Hepatocyte (in vitro differentiated cells): ENCODE data around the gene ZNF319. TPM values are rescaled to one million over a fixed set of nuclear protein-coding genes. Genes with fewer than 3 reads are reported as not detected.

Experiments used
- DNase-seq: peaks from one replicate; pipeline ENCODE4 v3.0.0-alpha.2; 2016; ENCODE audit warnings: low spot score
- H2AFZ ChIP-seq: fragments of 200-600 bp; sonication (generic); 2 replicates; pipeline ENCODE4 v1.6.0; 2016; ENCODE audit warnings: antibody characterized with exemption, mild to moderate bottlenecking
- H3K27ac ChIP-seq: fragments of 200-600 bp; sonication (generic); 2 replicates; pipeline ENCODE4 v1.5.1; 2016; ENCODE audit warnings: mild to moderate bottlenecking
- H3K27me3 ChIP-seq: fragments of 200-600 bp; sonication (generic); 2 replicates; pipeline ENCODE4 v1.6.1; 2016
- H3K36me3 ChIP-seq: fragments of 200-600 bp; sonication (generic); replicated peaks from 2 replicates; pipeline ENCODE4 v1.5.1; 2016; ENCODE audit warnings: low read depth; ENCODE audit not compliant: insufficient read depth
- H3K4me1 ChIP-seq: fragments of 200-600 bp; sonication (generic); 2 replicates; pipeline ENCODE4 v1.5.1; 2016; ENCODE audit warnings: mild to moderate bottlenecking, moderate library complexity; ENCODE audit not compliant: insufficient read depth
- H3K4me2 ChIP-seq: fragments of 200-600 bp; sonication (generic); 2 replicates; pipeline ENCODE4 v1.6.0; 2016
- H3K4me3 ChIP-seq: fragments of 200-600 bp; sonication (generic); 2 replicates; pipeline ENCODE4 v1.5.1; 2016; ENCODE audit warnings: mild to moderate bottlenecking
- H3K79me2 ChIP-seq: fragments of 200-600 bp; sonication (generic); 2 replicates; pipeline ENCODE4 v1.6.0; 2017; ENCODE audit warnings: mild to moderate bottlenecking
- H3K9me2 ChIP-seq: fragments of 200-600 bp; sonication (generic); replicated peaks from 2 replicates; pipeline ENCODE4 v1.6.0; 2017; ENCODE audit warnings: mild to moderate bottlenecking; ENCODE audit not compliant: insufficient read depth
- H3K9me3 ChIP-seq: fragments of 200-600 bp; sonication (generic); 2 replicates; pipeline ENCODE4 v1.5.1; 2016; ENCODE audit warnings: low read depth, mild to moderate bottlenecking
- H4K20me1 ChIP-seq: fragments of 200-600 bp; sonication (generic); 2 replicates; pipeline ENCODE4 v1.6.0; 2016; ENCODE audit warnings: mild to moderate bottlenecking; ENCODE audit not compliant: insufficient read depth, poor library complexity, severe bottlenecking
- EZH2 ChIP-seq: fragments of 200-600 bp; sonication (generic); IDR thresholded peaks from 2 replicates; pipeline ENCODE4 v1.6.1; 2016; ENCODE audit warnings: antibody characterized with exemption, mild to moderate bottlenecking, borderline replicate concordance
- EZH2phosphoT487 ChIP-seq: fragments of 200-600 bp; sonication (generic); IDR thresholded peaks from one replicate; pipeline ENCODE4 v1.6.1; 2018; ENCODE audit warnings: antibody characterized with exemption, mild to moderate bottlenecking, low read depth, moderate library complexity; ENCODE audit not compliant: unreplicated experiment, severe bottlenecking
- WGBS: methylation state at CpG from one replicate; pipeline ENCODE4 v1.1.6; 2016; ENCODE audit warnings: low lambda C conversion rate; ENCODE audit errors: missing lambda C conversion rate; 5-methylcytosine and 5-hydroxymethylcytosine counted together
- polyA plus RNA-seq: library from polyadenylated mRNA; unstranded; fragments of >200 nt; fragmentation: Nextera tagmentation; extraction: Ambion mirVana; gene quantifications from 2 replicates; pipeline ENCODE4 v1.2.1, GENCODE V29; 2016
- total RNA-seq: library from RNA; depleted of rRNA; stranded (reverse); fragments of >200 nt; gene quantifications from 2 replicates; pipeline ENCODE4 v1.2.3, GENCODE V29; 2014
- TF ChIP-seq, protein P1 (sequence below): fragments of 200-600 bp; sonication (generic); IDR thresholded peaks from 2 replicates; pipeline ENCODE4 v1.5.1; 2016; ENCODE audit warnings: antibody characterized with exemption, mild to moderate bottlenecking; ENCODE audit not compliant: poor library complexity

The ZNF319 gene
- total and polyA plus RNA-seq, 2 experiments from 2014 or later = 5.3 to 8.3 TPM

DNA sequence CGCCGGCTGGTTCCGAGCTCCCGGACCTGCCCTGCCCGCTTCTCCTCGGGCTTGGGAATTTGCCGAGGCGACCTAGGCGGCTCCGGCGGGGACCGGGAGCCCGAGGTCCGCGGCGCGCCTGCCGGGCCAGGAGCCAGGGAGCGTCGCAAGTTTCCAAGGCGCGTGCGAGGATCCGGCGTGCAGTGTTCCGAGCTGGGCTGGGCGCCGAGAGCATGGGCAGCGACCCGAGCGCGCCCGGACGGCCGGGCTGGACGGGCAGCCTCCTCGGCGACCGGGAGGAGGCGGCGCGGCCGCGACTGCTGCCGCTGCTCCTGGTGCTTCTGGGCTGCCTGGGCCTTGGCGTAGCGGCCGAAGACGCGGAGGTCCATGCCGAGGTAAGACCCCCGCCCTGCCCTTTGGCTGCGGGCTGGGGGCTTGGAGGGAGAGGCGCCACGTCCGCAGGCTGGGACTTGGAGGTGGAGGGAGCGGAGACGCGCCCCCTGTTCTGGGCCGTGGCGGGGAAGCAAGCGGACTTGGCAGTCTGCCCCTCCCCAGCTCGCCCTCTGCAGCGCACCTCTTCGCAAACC lies 25.8 kb upstream of the ZNF319 start:
- Histone ChIP-seq H2AFZ (peak overlapping the region; percentile 45), H3K4me3 (peak overlapping the region; percentile 76), H3K27ac (peak overlapping the region; percentile 89), H3K9me3 (no peaks in the 10 kb centered on the region), H3K27me3 (no peaks in the 10 kb centered on the region), H3K9me2 (no peaks in the 10 kb centered on the region), H3K36me3 (no peaks in the 10 kb centered on the region), H3K4me2 (peak overlapping the region; percentile 98), H4K20me1 (no peaks in the 10 kb centered on the region), H3K79me2 (peaks cover 44% of the 10 kb centered on the region), H3K4me1 (peaks cover 26% of the 10 kb centered on the region)
- WGBS = under 1% methylated on average over 41 of the region's 65 CpGs
- peak; percentile 65 for DNase-seq
- TF ChIP-seq EZH2 (no peak), EZH2phosphoT487 (no peak)
- TF ChIP-seq, protein P1, sequence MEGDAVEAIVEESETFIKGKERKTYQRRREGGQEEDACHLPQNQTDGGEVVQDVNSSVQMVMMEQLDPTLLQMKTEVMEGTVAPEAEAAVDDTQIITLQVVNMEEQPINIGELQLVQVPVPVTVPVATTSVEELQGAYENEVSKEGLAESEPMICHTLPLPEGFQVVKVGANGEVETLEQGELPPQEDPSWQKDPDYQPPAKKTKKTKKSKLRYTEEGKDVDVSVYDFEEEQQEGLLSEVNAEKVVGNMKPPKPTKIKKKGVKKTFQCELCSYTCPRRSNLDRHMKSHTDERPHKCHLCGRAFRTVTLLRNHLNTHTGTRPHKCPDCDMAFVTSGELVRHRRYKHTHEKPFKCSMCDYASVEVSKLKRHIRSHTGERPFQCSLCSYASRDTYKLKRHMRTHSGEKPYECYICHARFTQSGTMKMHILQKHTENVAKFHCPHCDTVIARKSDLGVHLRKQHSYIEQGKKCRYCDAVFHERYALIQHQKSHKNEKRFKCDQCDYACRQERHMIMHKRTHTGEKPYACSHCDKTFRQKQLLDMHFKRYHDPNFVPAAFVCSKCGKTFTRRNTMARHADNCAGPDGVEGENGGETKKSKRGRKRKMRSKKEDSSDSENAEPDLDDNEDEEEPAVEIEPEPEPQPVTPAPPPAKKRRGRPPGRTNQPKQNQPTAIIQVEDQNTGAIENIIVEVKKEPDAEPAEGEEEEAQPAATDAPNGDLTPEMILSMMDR = no peak

GRCh38 chr16:58025351-58026138 lies 25.1 kb upstream of the ZNF319 start, which contains the start of gene MMP15:
MMP15 (plus strand) TSS chr16:58025754; CDS start chr16:58026351, 597 bp downstream.
- H3K27ac ChIP-seq = peak within 1 kb of the TSS; percentile 89

DNA sequence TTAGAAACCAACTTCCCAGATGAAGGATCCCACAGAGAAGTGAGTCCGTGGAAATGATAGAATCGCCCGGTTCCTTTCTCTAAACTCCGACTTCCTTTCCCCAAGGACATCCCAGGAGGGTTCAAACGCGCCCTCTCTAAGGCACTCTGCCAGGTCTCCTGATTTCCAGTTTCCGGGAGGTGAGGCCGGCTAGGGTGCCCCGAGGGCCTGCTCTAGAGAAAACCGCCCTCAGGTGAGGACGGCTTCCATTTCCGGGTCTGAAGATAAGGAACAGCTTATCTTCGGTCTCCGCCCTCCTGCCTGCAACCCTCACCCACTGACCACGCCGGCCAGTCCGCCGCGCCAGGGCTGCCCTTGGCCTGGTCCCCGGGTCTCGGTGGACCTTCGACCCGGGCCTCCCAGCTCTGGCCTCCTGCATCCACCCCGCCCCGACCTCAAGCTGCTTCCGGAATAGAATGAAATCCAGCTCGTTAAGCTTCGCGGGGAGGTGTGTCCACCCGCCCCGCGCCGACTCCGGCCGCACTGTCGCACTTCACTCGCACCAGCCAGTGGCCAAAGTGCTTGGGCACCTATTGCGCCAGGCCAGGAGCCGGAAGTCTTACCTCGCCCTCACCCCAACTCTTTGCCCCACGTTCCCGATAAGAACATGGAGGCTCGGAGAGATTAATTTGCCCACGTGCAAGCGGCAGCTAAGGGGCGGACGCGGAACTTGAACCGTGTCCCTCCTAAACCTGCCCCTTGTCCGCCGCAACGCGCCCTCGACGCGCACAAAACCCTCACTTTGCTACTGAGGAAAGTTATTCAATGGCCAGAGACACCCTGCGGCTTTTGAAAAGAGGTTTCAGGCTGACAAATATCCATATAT lies 24.2 kb upstream of the ZNF319 start:
- peak; percentile 85 for DNase-seq
- Histone ChIP-seq H3K4me3 (peak overlapping the region; percentile 76), H4K20me1 (no peaks in the 10 kb centered on the region), H3K9me2 (no peaks in the 10 kb centered on the region), H3K4me1 (peaks cover 21% of the 10 kb centered on the region), H3K79me2 (peaks cover 31% of the 10 kb centered on the region), H2AFZ (peak overlapping the region; percentile 45), H3K4me2 (peak overlapping the region; percentile 98), H3K27ac (peak overlapping the region; percentile 89), H3K27me3 (no peaks in the 10 kb centered on the region), H3K36me3 (no peaks in the 10 kb centered on the region), H3K9me3 (no peaks in the 10 kb centered on the region)
- 9% methylated on average over 48 of the region's 57 CpGs for WGBS
- TF ChIP-seq EZH2phosphoT487 (no peak), EZH2 (no peak)
- TF ChIP-seq, protein P1 = no peak

More at GRCh38 chr16:58025351-58026138, 25.1 kb upstream of the ZNF319 start, which contains the start of gene MMP15:
- Histone ChIP-seq H3K4me2 (peak within 1 kb of the TSS; percentile 98), H3K9me2 (no peaks in the 10 kb centered on the region), H3K9me3 (no peaks in the 10 kb centered on the region), H3K79me2 (peaks cover 38% of the 10 kb centered on the region), H3K4me1 (peaks cover 22% of the 10 kb centered on the region), H4K20me1 (no peaks in the 10 kb centered on the region), H3K4me3 (peak within 1 kb of the TSS; percentile 76), H2AFZ (peak within 1 kb of the TSS; percentile 45), H3K36me3 (no peaks in the 10 kb centered on the region), H3K27me3 (no peaks in the 10 kb centered on the region)
- TF ChIP-seq EZH2 = no peak
- no peak for TF ChIP-seq EZH2phosphoT487
- TF ChIP-seq, protein P1 = no peak
- DNase-seq = peak; percentile 95
- WGBS = 1% methylated on average over 63 of the region's 90 CpGs
